ENCODE data around the gene CFTR.

CFTR gene

DNA sequence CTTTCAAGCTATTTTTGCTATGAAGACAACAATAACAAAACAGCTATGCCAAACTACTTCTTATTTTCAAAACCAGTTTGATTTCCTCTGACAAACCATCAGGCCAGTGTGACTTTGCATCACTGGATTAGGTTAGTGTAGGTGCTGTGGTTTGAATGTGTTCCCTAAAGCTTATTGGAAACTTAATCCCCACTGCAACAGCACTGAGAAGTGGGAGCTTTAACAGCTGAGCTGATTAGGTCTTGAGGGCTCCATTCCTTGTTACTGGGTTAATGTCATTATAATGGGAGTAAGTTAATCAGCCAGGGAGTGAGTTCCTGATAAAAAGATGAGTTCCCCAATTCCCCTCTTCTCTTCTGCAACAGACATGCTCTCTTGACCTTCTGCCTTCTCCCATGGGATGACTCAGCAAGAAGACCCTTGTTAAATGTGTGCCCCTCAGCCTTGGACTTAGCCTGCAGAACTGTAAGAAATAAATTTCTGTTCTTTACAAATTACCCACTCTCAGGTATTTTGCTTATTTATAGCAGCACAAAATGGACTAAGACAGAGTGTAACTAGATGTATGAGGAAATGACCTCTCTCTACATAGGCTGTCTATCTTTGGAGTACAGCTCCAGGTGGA lies 206.6 kb downstream of the CFTR start:
- no peak for DNase-seq (ENCODE audit: low spot score)
- TF ChIP-seq, protein P1, sequence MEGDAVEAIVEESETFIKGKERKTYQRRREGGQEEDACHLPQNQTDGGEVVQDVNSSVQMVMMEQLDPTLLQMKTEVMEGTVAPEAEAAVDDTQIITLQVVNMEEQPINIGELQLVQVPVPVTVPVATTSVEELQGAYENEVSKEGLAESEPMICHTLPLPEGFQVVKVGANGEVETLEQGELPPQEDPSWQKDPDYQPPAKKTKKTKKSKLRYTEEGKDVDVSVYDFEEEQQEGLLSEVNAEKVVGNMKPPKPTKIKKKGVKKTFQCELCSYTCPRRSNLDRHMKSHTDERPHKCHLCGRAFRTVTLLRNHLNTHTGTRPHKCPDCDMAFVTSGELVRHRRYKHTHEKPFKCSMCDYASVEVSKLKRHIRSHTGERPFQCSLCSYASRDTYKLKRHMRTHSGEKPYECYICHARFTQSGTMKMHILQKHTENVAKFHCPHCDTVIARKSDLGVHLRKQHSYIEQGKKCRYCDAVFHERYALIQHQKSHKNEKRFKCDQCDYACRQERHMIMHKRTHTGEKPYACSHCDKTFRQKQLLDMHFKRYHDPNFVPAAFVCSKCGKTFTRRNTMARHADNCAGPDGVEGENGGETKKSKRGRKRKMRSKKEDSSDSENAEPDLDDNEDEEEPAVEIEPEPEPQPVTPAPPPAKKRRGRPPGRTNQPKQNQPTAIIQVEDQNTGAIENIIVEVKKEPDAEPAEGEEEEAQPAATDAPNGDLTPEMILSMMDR (IDR thresholded peaks at IDR 0.05; ENCODE audit: extremely low read depth, insufficient read depth, missing control alignments), result no peak
- in situ Hi-C loops (cut with MboI; ENCODE audit: low pct_unique_long_range_greater_than_20kb, low sequenced_read_pairs, unreplicated experiment), result no loop called here

GRCh38 chr7:117688126-117688525 lies 208.3 kb downstream of the CFTR start:
- no peak for DNase-seq (ENCODE audit: low spot score)
- in situ Hi-C loops (cut with MboI; ENCODE audit: low pct_unique_long_range_greater_than_20kb, low sequenced_read_pairs, unreplicated experiment), result no loop called here
- TF ChIP-seq, protein P1 (IDR thresholded peaks at IDR 0.05; ENCODE audit: extremely low read depth, insufficient read depth, missing control alignments), result no peak

GRCh38 chr7:117689406-117689805 lies 209.6 kb downstream of the CFTR start:
- in situ Hi-C loops (cut with MboI; ENCODE audit: low pct_unique_long_range_greater_than_20kb, low sequenced_read_pairs, unreplicated experiment), result no loop called here
- TF ChIP-seq, protein P1 (IDR thresholded peaks at IDR 0.05; ENCODE audit: extremely low read depth, insufficient read depth, missing control alignments), result no peak
- no peak for DNase-seq (ENCODE audit: low spot score)

DNA sequence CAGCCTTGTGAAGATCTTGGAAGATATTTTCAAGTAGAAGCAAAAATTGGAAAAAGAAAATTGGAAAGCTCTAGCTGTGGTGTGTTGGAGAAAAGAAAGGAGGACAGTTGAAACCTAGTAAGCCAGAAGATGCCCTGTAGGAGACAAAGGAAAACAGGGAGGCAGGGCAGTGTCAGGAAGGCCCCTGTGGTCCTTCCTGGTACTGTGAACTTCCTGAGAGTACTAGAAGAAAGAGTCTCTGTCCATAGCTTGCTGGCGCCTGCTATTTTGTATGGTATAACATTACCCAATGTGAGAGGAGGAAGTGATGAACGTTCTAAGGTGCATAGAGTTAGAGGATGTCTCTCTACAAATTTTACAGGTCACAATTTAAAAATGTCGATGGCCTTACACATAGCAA lies 210.3 kb downstream of the CFTR start:
- TF ChIP-seq, protein P1 (IDR thresholded peaks at IDR 0.05; ENCODE audit: extremely low read depth, insufficient read depth, missing control alignments), result no peak
- no peak for DNase-seq (ENCODE audit: low spot score)
- in situ Hi-C loops (cut with MboI; ENCODE audit: low pct_unique_long_range_greater_than_20kb, low sequenced_read_pairs, unreplicated experiment), result no loop called here

GRCh38 chr7:117692338-117692737 lies 212.5 kb downstream of the CFTR start:
- in situ Hi-C loops (cut with MboI; ENCODE audit: low pct_unique_long_range_greater_than_20kb, low sequenced_read_pairs, unreplicated experiment), result no loop called here
- TF ChIP-seq, protein P1 (IDR thresholded peaks at IDR 0.05; ENCODE audit: extremely low read depth, insufficient read depth, missing control alignments), result no peak

DNA sequence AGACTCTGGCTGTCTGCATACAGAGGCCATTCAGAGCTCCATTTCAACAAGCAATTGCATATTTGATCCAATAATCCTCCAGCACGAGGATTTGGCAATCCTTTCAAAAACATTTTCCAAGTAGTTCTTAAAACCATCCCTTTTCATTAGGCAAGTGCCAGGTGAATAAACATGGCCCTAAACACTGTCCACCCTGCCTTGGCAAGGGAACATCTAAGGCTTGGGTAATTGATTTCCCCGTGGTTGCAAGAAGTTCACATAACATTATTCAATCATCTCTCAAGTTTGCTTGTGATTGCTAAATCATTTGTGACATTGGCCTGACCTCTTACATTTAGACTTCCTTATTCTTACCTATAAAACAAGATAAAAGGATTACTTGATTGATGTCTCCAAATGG lies 218.2 kb downstream of the CFTR start:
- TF ChIP-seq, protein P1 (IDR thresholded peaks at IDR 0.05; ENCODE audit: extremely low read depth, insufficient read depth, missing control alignments), result no peak
- in situ Hi-C loops (cut with MboI; ENCODE audit: low pct_unique_long_range_greater_than_20kb, low sequenced_read_pairs, unreplicated experiment), result no loop called here
- no peak for DNase-seq (ENCODE audit: low spot score)

More at GRCh38 chr7:117692338-117692737, 212.5 kb downstream of the CFTR start:
- no peak for DNase-seq (ENCODE audit: low spot score)
